NCI-H1105 treated with DMSO at 0.1 percent for 48 hours (cell line): ENCODE results near the gene SHMT1.
A peak's percentile ranks its signal among the peaks of the same experiment; 100 is the strongest.
"Not testable (repeated sequence)": the region's sequence is repeated elsewhere in the genome, so short reads cannot be mapped to it uniquely, and the experiment has no call there.

ENCODE experiments used
- DNase-seq: peaks from one replicate; lab custom pipeline; 2025; lab: John Stamatoyannopoulos, UW

Gene SHMT1

DNA sequence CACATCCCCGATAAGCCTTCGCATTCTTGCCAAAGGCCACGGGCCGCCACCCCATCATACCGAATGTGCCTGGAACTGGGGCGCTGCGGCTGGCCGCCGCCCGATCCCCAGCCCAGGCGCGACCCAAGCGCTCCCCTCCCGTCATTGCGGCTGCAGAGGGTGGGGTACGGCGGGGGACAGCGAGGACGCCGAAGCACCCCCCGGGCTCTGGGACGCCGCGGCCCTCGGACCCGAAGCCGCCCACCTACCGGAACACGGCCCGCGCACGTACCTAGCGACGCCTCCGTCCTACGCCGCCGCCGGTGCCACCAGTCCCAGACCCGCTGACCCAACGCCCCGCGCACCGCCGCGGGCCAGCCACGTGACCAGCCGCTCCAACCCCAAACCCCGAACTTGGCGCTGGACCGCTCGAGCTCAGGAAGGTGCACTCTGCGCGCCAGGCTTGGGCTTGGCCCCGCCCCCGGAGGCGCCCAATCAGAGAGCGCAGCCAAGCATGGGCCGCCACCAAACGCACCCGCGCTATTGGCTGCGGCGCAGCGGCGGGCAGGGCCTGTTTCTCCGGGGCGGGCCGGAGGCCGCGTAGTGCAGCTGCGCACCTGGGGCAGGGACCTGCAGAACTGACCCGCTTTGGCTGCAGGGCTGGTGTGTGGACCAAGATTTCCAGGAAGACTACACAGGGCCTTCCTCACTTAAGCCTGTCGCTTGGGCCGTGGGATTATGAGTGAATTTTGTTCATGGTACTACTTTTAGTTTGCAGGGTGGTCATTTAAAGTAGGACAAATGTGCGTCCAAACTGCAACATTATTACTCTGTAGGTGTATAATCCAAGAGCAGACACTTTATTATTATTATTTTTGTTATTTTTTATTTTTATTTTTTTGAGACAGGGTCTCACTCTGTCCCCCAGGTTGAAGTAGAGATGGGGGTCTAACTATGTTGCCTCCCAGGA lies at the start of gene SHMT1:
Gene SHMT1, minus strand, starts transcription at position 450 of the 949 bp plus-strand sequence. CDS start 7,569 bp downstream, outside the sequence.
- DNase-seq: peak; percentile 97

DNA sequence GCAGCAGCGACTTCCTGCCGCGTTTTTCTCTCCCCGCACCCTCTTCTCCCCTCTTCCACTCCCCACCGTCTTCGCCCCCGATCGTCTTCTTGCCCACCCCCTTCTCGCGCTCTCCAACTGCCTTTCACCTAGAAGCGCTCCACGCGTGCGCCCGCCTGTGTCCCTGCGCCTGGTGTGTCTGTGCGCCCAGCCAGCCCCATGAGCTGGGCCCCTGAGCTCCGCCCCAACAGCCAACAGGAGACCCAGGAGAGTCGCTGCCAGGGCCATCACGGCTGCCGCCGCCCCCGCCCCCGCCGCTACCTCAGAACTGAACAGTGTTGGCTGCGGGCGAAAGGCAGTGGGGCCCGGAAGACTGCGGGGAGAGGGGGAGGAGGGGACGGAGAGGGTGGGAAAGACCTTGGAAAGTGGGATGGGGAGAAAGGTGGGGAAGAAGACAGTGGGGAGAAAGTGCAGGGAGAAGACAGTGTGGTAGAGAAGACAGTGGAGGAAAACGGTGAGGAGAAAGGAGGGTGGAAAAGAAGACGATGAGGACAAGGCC lies 48.7 kb upstream of the SHMT1 start:
- not testable (repeated sequence) for DNase-seq

GRCh38 chr17:18411377-18411864 lies 48.1 kb upstream of the SHMT1 start:
- peak; percentile 16 for DNase-seq

DNA sequence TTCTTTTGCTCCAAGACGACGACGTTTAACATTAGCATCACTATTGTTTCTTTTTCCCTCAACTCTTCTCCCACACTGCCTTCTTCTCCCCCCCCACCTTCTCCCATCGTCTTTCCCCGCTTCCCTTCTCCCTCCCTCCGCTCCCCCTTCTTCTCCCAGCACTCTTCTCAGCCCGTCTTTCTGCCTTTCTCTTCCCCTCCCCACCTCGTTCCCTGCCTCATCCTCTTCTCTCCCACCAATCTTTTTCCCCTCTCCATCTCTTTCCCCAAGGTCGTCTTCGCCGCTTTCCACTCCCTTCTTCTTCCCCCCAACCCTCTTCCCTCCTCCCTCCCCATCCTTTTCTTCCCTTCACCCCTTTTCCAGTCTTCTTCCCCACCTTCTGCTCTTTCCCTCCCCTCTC lies 47.4 kb upstream of the SHMT1 start:
- DNase-seq: peak; percentile 33

GRCh38 chr17:18409321-18409720 lies 46.0 kb upstream of the SHMT1 start:
- peak; percentile 44 for DNase-seq

GRCh38 chr17:18408906-18409305 lies 45.6 kb upstream of the SHMT1 start:
- DNase-seq: not testable (repeated sequence)

DNA sequence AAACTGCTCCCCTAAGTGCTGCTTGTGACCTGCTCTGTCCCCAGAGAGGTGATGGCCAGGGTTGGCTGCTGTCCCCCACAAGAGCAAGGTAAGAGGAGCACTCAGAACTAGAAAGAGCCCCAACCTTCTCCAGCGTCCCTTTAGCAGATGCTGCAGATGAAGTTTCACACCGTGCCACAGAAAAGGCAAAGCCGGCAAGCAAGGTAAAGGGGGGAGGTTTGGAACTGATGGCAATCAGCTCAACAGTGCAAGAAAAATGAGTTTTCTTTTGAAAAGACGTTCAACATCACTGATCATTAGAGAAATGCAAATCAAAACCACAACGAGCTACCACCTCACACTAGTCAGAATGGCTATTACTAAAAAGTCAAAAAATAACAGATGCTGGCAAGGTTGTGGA lies 40.3 kb upstream of the SHMT1 start:
- not testable (repeated sequence) for DNase-seq

- DNase-seq: not testable (repeated sequence)
These were observed 39.8 kb upstream of the SHMT1 start for GRCh38 chr17:18403166-18403565.

DNA sequence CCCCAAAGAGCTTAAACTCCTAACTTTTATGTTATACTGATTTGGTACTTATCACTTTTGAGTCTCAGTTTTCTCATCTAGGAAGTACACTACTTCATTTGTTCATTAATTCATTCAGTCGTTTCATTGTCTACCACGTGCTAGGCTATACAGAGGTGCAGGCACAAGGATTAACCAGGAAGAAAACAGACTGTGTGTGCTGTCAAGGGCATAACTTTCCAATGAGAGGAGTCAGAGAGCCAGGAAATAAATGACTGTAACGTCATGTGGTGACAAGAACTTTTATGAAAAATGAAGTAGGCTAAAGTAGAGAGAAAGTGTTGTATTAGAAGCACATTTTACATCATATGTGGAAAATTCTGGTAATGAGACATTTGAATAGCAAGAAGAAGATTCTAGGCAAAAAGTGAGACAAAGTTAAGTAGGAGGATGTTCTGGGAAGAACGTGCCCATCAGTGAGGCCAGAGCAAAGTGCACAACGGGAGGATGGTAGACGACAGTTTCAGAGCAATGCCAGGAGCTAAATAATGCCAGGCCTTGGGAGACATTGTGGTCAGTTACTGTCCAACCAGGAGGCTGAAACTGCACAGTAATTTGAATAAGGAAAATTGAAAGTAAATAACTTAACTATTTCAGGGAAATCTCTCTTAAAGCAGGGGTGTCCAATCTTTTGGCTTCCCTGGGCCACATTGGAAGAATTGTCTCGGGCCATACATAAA lies 38.7 kb upstream of the SHMT1 start:
- DNase-seq: not testable (repeated sequence)

- DNase-seq: not testable (repeated sequence)
These were observed 25.4 kb upstream of the SHMT1 start for GRCh38 chr17:18388728-18389127.

DNA sequence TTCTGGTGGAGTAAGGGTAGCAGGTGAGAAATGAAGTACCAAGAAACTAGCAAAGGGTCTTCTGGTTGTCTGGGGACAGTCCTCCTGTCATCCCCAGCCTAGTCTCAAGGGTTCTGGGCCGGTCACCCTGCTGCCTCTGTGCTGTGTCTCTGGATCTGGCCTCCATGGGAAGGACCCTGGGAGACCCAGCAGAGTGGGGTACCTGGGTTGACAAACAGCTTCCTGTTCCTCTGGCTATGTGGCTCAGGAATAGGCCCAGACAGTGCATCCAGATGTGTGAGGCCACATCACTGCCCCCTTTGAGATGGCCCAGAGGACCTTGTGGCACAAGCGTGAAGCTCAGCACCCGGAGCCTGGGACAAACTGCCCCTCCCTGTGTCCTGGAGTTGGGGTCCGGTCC lies 24.9 kb upstream of the SHMT1 start:
- DNase-seq: not testable (repeated sequence)

GRCh38 chr17:18387583-18387982 lies 24.2 kb upstream of the SHMT1 start:
- DNase-seq: not testable (repeated sequence)

DNA sequence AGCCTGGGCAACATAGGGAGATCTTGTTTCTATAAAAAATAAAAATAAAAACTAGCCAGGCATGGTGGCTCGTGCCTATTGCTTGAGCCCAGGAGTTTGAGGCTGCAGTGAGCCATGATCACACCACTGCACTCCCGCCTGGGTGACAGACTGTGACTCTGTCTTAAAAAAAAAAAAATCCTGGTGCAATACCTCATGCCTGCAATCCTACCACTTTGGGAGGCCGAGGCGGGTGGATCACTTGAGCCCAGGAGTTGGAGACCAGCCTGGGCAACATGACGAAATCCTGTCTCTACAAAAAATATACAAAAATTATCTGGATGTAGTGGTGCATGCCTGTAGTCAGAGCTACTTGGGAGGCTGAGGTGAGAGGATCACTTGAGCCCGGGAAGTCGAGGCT lies 20.9 kb upstream of the SHMT1 start:
- DNase-seq: not testable (repeated sequence)

GRCh38 chr17:18383079-18383481 lies 19.7 kb upstream of the SHMT1 start:
- not testable (repeated sequence) for DNase-seq

DNA sequence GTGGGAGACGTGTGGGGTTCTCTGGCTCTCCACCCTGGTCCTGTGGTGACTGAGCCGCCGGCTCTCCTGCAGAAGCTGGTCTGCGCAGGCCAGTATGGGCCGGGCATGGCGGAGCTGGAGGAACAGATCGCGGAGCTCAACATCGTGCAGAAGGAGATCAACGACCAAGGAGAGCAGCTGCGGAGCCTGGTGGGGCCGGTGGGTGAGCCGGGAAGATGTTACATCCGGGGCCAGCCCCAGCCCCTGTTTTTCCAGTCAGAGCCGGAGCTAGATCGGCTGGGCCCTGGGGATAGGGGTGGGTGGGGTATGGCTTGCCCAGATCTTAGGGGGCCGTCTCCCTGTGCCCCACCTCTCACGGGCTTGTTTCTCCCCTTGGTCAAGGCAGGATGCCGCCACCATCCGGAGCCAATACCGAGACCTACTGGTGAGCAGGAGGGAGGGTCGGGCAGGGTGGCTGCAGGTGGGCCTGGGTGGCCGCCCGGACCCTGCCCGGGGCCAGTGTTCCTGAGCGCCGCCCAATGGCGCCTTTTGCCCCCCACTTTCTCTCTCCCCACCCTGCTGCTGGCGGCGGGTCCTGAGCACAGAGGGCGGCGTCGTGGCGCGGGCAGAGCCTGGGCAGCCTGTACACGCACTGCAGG lies 19.2 kb upstream of the SHMT1 start:
- DNase-seq: no peak

DNA sequence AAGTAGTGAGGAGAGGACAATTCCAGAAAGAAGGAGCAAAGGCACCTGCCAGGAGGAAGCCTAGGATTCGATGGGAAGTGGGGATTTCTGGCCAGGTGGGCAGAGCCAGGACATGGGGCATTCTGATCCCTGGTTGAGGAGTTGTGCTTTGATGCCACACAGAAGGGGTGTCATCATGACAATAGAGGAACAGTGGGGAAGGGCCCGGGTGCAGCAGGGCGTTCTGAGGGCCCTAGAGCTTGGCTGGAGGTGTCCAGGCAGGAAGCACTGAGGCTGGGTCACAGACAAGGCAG lies 18.5 kb upstream of the SHMT1 start:
- DNase-seq: no peak

GRCh38 chr17:18381158-18381952 lies 18.0 kb upstream of the SHMT1 start:
- DNase-seq: no peak

DNA sequence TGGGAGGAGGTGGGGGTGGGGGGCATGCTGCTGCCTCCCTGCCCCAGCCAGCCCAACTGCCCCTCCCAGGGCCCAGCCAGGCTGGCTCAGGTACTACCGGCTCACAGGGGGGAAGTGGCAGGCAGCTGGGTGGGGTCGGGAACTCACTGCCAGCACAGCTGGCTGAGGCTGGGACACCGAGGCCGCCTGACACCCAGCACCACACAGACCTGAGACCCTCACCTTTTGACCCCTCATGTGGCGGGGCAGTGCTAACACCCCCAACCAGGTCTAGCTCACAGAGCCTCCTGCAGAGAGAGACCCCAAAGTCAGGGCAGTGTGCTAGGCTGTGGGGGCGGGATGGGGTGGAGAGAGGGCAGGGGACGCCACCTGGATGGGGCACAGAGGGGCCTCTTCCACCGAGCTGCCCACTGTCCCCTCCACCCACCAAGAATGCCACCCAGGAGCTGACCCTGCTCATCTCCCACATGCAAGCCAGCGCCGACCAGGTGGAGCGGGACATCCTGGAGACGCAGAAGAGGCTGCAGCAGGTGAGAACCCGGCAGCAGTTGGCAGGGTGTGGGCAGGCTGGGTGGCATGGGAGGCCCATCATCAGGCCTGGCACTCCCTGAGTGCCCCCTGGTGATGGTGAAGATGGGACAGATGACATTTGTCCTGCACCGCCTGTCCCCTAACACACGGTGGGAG lies 17.3 kb upstream of the SHMT1 start:
- DNase-seq: no peak

DNA sequence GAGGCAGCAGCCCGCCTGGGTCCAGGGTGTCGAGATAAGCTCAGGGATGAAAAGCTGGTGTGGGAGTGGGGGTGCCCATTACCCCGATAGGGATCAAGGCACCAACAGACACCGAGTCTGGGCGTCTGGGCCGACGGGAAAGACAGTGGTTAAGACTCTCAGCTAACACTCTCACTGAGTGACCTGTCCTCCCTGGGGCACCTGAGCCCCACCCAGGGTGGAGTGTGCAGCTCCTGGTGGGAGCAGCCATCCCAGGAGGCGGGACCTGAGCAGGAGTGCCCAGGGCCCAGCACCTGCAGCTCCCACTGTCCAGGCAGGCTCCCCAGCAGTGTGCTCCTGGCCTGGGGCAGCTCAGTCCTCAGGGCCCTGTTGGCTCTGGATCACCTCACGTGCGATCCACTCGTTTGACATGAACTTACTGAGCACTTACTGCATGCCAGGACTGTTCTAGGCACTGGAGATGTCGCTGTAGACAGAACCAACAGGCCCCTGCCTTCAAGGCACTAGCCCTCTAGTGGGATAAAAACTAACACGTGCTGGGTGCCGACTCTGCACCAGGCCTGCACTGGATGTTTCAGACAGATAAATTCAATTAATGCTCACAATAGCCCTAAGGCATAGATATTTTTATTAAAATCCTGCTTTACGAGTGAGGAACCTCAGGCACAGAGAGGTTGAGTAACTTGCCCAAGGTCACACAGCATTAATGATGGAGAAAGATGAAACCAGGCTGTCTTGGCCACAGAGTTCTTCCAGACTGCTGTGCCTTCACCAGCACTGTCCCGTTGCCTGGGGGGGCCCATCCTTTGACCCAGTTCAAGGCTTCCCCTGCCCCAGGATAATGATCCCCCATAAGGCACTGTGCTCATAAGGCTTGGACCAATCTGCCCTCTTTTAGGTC lies 16.1 kb upstream of the SHMT1 start:
- no peak for DNase-seq

GRCh38 chr17:18378614-18379013 lies 15.3 kb upstream of the SHMT1 start:
- DNase-seq: not testable (repeated sequence)
